Measurements from ENCODE around the gene DDX27.

DNA sequence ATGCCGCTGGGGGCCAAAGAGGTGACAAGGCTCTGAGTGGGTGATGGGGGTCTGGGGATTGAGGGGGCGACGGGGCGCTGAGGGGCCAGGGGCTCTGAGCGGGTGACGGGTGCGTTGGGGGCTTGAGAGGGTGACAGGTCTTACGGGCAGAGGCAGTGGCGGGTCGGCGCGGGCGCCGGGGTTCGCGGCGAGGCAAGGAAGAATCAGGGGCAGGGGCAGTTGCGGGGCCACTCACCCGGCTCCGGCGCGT is 58.5 kb downstream of the DDX27 start:
- TF ChIP-seq TAF1 (IDR thresholded peaks at IDR 0.05; ENCODE audit: low read depth): no peak
- TF ChIP-seq FOXM1 (IDR thresholded peaks at IDR 0.05; ENCODE audit: borderline replicate concordance, low read depth): no peak
- TF ChIP-seq CEBPB (IDR thresholded peaks at IDR 0.05): no peak
- TF ChIP-seq, protein P1, sequence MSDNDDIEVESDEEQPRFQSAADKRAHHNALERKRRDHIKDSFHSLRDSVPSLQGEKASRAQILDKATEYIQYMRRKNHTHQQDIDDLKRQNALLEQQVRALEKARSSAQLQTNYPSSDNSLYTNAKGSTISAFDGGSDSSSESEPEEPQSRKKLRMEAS (IDR thresholded peaks at IDR 0.05): no peak
- TF ChIP-seq TCF12 (IDR thresholded peaks at IDR 0.05; ENCODE audit: low read depth): no peak
- TF ChIP-seq, protein P2, sequence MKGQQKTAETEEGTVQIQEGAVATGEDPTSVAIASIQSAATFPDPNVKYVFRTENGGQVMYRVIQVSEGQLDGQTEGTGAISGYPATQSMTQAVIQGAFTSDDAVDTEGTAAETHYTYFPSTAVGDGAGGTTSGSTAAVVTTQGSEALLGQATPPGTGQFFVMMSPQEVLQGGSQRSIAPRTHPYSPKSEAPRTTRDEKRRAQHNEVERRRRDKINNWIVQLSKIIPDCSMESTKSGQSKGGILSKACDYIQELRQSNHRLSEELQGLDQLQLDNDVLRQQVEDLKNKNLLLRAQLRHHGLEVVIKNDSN (IDR thresholded peaks at IDR 0.05): no peak
- TF ChIP-seq, protein P3, sequence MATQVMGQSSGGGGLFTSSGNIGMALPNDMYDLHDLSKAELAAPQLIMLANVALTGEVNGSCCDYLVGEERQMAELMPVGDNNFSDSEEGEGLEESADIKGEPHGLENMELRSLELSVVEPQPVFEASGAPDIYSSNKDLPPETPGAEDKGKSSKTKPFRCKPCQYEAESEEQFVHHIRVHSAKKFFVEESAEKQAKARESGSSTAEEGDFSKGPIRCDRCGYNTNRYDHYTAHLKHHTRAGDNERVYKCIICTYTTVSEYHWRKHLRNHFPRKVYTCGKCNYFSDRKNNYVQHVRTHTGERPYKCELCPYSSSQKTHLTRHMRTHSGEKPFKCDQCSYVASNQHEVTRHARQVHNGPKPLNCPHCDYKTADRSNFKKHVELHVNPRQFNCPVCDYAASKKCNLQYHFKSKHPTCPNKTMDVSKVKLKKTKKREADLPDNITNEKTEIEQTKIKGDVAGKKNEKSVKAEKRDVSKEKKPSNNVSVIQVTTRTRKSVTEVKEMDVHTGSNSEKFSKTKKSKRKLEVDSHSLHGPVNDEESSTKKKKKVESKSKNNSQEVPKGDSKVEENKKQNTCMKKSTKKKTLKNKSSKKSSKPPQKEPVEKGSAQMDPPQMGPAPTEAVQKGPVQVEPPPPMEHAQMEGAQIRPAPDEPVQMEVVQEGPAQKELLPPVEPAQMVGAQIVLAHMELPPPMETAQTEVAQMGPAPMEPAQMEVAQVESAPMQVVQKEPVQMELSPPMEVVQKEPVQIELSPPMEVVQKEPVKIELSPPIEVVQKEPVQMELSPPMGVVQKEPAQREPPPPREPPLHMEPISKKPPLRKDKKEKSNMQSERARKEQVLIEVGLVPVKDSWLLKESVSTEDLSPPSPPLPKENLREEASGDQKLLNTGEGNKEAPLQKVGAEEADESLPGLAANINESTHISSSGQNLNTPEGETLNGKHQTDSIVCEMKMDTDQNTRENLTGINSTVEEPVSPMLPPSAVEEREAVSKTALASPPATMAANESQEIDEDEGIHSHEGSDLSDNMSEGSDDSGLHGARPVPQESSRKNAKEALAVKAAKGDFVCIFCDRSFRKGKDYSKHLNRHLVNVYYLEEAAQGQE (IDR thresholded peaks at IDR 0.05; ENCODE audit: low read depth): no peak
- no peak for TF ChIP-seq RAD21 (IDR thresholded peaks at IDR 0.05; ENCODE audit: low read depth)
